ENCODE data around the gene BMP4. TPM values are rescaled to one million over a fixed set of nuclear protein-coding genes. Genes with fewer than 3 reads are reported as not detected.

Gene BMP4
- total and polyA plus RNA-seq, 11 donors = 3.1 to 18.4 (median 5.8) TPM

DNA sequence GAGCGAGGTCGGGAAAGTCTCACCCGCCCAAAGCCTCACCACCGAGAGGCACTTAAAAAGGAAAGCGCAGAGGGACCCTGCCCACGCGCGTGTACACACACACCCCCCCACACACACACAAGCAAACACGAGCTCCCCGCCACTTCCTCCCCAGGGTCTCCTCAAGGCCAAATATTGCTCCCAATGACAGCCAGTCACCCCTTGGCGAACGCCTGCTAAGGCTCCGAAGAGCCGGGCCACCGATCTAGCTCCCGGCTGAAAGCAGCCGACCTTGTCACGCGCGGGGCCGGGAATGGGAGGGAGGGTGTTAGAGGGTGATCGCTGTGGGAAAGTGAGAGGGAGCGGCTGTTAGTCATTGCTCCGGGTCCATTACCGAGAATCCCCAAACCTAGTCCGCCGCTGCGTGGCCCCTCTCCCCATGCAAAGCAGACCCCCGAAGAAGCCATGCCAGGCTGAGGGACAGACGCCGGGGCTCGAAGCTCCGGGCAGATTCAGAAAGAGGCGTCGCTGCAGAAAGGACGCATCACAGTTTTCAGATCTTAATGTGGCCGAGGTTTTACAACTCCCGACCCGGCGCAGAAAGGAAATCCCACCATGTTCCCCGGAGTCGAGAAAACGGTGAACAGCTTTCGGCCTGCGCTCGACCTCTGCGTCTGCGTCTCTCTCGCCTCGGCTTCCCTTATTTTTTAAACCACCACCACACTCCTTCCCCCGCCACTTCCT is 2.6 kb downstream of the BMP4 start:
- DNase-seq (peak; percentile 39 to 66 (median 47)), ATAC-seq (peak in 3 of 4 donors; percentile 18 to 30 (median 23))
- Histone ChIP-seq H3K27ac (peak overlapping the region; percentile 82 to 97 (median 88)), H3K4me1 (peaks cover 0 to 54% (median 10%) of the 10 kb centered on the region in 12 donors), H3K36me3 (peaks cover 0 to 34% (median 9%) of the 10 kb centered on the region in 9 donors), H3K9me3 (no peaks in the 10 kb centered on the region), H3K27me3 (peaks cover 0 to 44% (median 7%) of the 10 kb centered on the region in 9 donors), H3K4me3 (peak overlapping the region; percentile 57 to 93 (median 74))
- 0 to 1% (median 0%) methylated on average over 37 to 51 of the region's 51 CpGs for WGBS, 4 donors
- intact Hi-C loops (cut with DNase I) = loop anchor here in 7 of 10 donors (2.0 to 10.0 kb wide), 16 partner anchors 59 to 419 kb away; no protein-coding TSS in a partner anchor
- TF ChIP-seq, protein P1, sequence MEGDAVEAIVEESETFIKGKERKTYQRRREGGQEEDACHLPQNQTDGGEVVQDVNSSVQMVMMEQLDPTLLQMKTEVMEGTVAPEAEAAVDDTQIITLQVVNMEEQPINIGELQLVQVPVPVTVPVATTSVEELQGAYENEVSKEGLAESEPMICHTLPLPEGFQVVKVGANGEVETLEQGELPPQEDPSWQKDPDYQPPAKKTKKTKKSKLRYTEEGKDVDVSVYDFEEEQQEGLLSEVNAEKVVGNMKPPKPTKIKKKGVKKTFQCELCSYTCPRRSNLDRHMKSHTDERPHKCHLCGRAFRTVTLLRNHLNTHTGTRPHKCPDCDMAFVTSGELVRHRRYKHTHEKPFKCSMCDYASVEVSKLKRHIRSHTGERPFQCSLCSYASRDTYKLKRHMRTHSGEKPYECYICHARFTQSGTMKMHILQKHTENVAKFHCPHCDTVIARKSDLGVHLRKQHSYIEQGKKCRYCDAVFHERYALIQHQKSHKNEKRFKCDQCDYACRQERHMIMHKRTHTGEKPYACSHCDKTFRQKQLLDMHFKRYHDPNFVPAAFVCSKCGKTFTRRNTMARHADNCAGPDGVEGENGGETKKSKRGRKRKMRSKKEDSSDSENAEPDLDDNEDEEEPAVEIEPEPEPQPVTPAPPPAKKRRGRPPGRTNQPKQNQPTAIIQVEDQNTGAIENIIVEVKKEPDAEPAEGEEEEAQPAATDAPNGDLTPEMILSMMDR (IDR thresholded peaks at IDR 0.05) = no peak
- no peak for TF ChIP-seq POLR2A (IDR thresholded peaks at IDR 0.05)

DNA sequence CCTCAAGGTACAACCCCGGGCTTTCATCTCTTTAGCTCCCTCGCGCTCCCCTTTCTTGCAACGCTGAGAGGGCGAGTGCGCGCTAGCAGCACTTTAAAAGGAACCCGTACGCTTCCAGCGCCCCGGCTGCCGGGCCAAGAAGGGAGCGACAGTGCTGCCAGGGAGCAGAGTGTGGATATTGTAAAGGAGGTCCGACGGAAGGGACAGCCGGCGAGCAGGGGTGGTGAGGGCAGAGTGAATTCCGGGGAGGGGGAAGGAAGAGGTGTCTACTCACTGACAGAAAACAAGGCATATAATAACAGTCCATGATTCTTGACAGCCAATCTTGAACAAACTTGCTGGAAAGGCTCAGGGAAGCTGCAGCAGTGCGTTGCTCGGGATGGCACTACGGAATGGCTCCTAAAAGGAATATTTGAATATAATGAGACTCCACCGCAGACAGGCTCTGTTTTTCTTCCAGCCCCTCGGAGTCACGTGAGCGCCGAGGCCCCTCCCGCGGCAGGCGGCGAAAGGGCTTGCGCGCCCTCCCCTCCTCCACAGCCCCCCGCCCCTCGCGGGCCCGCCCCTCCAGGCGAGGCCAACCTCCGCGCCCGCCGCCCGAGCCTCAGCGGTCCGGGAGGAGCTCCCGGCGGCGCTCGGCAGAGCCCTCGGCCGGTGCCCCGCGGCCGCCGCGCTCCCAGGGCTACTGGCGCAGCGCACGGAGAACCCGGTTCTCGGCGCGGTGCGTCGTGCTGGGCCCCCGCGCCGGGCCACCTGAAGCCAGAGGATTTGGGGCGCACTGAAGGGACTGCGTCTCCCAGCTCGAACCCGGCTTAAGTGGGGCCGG is 3.4 kb downstream of the BMP4 start:
- peak overlapping the region; percentile 82 to 97 (median 88) for H3K27ac ChIP-seq
- TF ChIP-seq POLR2A (IDR thresholded peaks at IDR 0.05) = peak; percentile 9 to 89
- TF ChIP-seq, protein P1 (IDR thresholded peaks at IDR 0.05) = no peak
- WGBS, 4 donors = 1 to 2% (median 1%) methylated on average over 22 to 72 of the region's 72 CpGs
- H3K27me3 ChIP-seq = peaks cover 0 to 44% (median 7%) of the 10 kb centered on the region in 9 donors
- peak; percentile 52 to 93 (median 86) for ATAC-seq
- peaks cover 0 to 54% (median 10%) of the 10 kb centered on the region in 12 donors for H3K4me1 ChIP-seq
- peak overlapping the region; percentile 57 to 93 (median 74) for H3K4me3 ChIP-seq
- DNase-seq = peak; percentile 85 to 92 (median 90)
- intact Hi-C loops (cut with DNase I) = loop anchor here in 7 of 10 donors (2.0 to 10.0 kb wide), 16 partner anchors 58 to 418 kb away; no protein-coding TSS in a partner anchor
- H3K36me3 ChIP-seq = peaks cover 0 to 37% (median 9%) of the 10 kb centered on the region in 9 donors
- H3K9me3 ChIP-seq = no peaks in the 10 kb centered on the region

DNA sequence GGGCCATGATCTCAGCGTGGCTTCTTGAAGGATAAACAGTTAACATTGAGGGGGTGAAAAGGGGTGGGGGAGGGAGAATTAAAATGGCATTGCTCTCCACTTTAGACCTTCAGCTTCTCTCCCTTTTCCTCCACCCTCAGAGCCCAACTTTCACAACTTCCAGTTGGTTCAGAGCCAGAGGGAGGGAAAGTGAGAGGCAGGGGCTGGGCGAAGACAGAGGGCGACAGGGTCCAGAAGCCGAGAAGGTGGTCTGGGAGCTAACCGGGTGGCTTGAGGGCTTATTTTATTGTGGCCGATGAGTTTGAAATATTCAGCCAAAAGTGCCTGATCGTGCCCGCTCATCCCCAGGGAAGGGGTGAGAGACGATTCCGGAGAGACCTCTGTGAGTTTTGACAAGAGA is 4.1 kb downstream of the BMP4 start:
- no peak for ATAC-seq
- WGBS, 4 donors = 8 to 13% (median 11%) methylated on average over 10 of the region's 10 CpGs
- intact Hi-C loops (cut with DNase I) = loop anchor here in 7 of 10 donors (2.0 to 10.0 kb wide), 16 partner anchors 58 to 418 kb away; no protein-coding TSS in a partner anchor
- peaks cover 0 to 37% (median 9%) of the 10 kb centered on the region in 9 donors for H3K36me3 ChIP-seq
- peak overlapping the region; percentile 57 to 93 (median 74) for H3K4me3 ChIP-seq
- H3K27me3 ChIP-seq = peaks cover 0 to 51% (median 8%) of the 10 kb centered on the region in 9 donors
- H3K27ac ChIP-seq = peak overlapping the region; percentile 1 to 97 (median 88)
- H3K9me3 ChIP-seq = no peaks in the 10 kb centered on the region
- TF ChIP-seq POLR2A (IDR thresholded peaks at IDR 0.05) = no peak
- TF ChIP-seq, protein P1 (IDR thresholded peaks at IDR 0.05) = no peak
- peaks cover 0 to 54% (median 10%) of the 10 kb centered on the region in 12 donors for H3K4me1 ChIP-seq
- DNase-seq = no peak
